Activated naive CD4-positive, alpha-beta T cell treated with anti-CD3 and anti-CD28 coated beads, Interleukin-2, amount 10 ng/mL, durations not matched to agents 7 days and 5 days (primary cell): ENCODE measurements around the gene MRPL17.

Experiments used
- CTCF ChIA-PET: fragments of 350-600 bp; sonication (Branson Sonifier 250); formaldehyde crosslinking; loops from one replicate; lab custom pipeline; 2021; ENCODE audit warnings: antibody characterized with exemption; lab: Charles Lee
- DNase-seq: peaks from one replicate; pipeline ENCODE4 v3.0.0-alpha.2; 2020
- H3K27ac Mint-ChIP-seq: one replicate; pipeline ENCODE4 v1.8.0; 2021; ENCODE audit warnings: mild to moderate bottlenecking, moderate library complexity, mixed read lengths
- H3K27me3 Mint-ChIP-seq: one replicate; pipeline ENCODE4 v1.8.0; 2021; ENCODE audit warnings: mild to moderate bottlenecking, mixed read lengths
- H3K36me3 Mint-ChIP-seq: one replicate; pipeline ENCODE4 v1.8.0; 2021; ENCODE audit warnings: mixed read lengths
- H3K4me1 Mint-ChIP-seq: one replicate; pipeline ENCODE4 v1.8.0; 2021; ENCODE audit warnings: mixed read lengths
- H3K4me3 Mint-ChIP-seq: one replicate; pipeline ENCODE4 v1.8.0; 2021; ENCODE audit warnings: mild to moderate bottlenecking, moderate library complexity, mixed read lengths
- H3K9me3 Mint-ChIP-seq: one replicate; pipeline ENCODE4 v1.8.0; 2021; ENCODE audit warnings: mixed read lengths

MRPL17 gene

DNA sequence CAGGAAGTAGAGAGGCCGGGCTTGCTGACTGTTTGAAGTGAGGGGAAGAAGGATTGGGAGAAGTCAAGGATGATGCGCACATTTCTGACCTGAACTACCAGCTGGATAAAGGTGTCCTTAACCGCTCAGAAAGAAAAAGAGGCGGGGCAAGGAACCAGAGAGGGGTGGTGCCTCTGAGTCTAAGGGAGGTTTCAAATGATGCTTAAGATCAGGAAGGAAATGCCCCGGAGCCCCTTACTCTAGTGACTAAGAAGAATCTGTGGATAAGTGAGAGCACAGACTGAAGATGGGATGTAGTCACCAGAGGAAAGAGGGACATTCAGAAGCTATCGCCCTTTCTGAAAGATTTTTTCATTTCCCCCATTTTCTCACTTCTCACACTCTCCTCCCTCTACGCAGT lies 40.2 kb downstream of the MRPL17 start:
- DNase-seq: no peak
- Mint-ChIP-seq H3K36me3 (no peaks in the 10 kb centered on the region), H3K9me3 (no peaks in the 10 kb centered on the region), H3K4me3 (no peak overlapping the region), H3K4me1 (peaks cover 4% of the 10 kb centered on the region), H3K27ac (no peak overlapping the region), H3K27me3 (no peaks in the 10 kb centered on the region)
- CTCF ChIA-PET: interaction anchor here (1.3 kb wide), 1 partner anchor 24 kb away, joined by 3 read pairs; no protein-coding TSS in a partner anchor

DNA sequence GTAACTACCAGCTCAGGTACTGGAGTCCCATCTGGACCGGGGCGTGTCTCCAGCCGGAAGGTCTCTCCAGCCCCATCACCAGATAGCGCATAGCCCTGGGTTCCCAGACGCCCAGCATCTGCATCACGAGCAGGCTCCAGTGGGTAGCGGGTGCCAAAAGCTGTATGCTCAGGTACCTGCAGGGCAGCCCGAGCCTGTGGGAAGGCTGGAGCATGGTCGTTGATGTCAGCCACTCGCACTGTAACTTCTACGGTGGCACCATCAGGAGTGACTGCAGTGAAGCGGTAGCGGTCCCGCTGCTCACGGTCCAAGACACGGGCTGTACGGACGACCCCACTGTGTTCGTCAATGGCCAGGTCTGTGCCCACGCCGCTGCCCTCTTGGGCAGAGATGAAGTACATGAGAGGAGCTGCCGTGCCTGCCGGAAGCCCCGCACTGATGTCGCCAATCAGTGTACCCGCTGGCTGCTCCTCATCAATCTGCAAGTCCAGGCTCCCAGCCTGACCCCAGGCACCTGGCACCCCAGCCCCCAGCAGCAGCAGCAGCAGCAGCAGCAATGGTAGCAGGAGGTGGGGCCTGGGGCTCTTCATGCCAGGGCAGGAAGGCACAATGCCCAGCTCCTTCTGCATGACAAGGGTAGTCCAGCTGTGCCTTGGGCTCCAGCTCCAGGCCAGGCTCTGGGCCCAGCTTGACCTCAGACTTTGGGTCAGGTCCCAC lies 42.0 kb downstream of the MRPL17 start:
- DNase-seq: no peak
- H3K4me1 Mint-ChIP-seq: peaks cover 4% of the 10 kb centered on the region
- CTCF ChIA-PET: interaction anchor here (1.1 kb wide), 1 partner anchor 37 kb away, joined by 3 read pairs; the partner anchor contains the start of gene ILK

GRCh38 chr11:6640036-6640984 lies 42.8 kb downstream of the MRPL17 start:
- CTCF ChIA-PET: no interaction called here
- Mint-ChIP-seq H3K36me3 (no peaks in the 10 kb centered on the region), H3K4me3 (no peak overlapping the region), H3K4me1 (peaks cover 4% of the 10 kb centered on the region), H3K27ac (no peak overlapping the region), H3K9me3 (no peaks in the 10 kb centered on the region), H3K27me3 (no peaks in the 10 kb centered on the region)
- no peak for DNase-seq

More for the DNA sequence above, 42.0 kb downstream of the MRPL17 start:
- Mint-ChIP-seq H3K36me3 (no peaks in the 10 kb centered on the region), H3K9me3 (no peaks in the 10 kb centered on the region), H3K27ac (no peak overlapping the region), H3K27me3 (no peaks in the 10 kb centered on the region), H3K4me3 (no peak overlapping the region)

DNA sequence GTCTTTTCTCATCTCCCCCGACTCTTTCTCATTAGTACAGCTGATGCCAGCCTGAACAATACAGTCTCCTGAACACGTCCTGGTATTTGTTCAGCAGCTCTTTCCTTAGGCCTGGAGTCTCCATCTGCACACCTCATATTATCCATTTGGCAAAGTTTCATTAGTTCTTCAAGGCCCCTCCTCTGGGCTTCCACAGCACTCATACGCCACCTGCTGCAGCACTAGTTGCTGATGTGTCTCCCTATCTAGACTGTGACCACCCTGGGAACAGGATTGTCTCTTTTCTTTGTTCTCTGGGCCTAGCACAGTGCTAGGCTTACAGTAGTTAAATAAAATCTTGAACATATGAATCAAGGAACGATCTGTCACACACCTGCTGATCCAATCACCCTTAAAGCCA lies 44.7 kb downstream of the MRPL17 start:
- no peak for DNase-seq
- Mint-ChIP-seq H3K36me3 (no peaks in the 10 kb centered on the region), H3K27ac (no peak overlapping the region), H3K4me1 (peaks cover 4% of the 10 kb centered on the region), H3K27me3 (no peaks in the 10 kb centered on the region), H3K4me3 (no peak overlapping the region), H3K9me3 (no peaks in the 10 kb centered on the region)
- CTCF ChIA-PET: interaction anchor here (1.4 to 1.7 kb wide), 2 partner anchors 15 to 195 kb away, joined by 4 read pairs; no protein-coding TSS in a partner anchor

GRCh38 chr11:6637871-6638270 lies 45.3 kb downstream of the MRPL17 start:
- Mint-ChIP-seq H3K9me3 (no peaks in the 10 kb centered on the region), H3K27ac (no peak overlapping the region), H3K4me1 (peaks cover 4% of the 10 kb centered on the region), H3K36me3 (no peaks in the 10 kb centered on the region), H3K4me3 (no peak overlapping the region), H3K27me3 (no peaks in the 10 kb centered on the region)
- CTCF ChIA-PET: interaction anchor here (1.4 kb wide), 1 partner anchor 194 kb away, joined by 4 read pairs; no protein-coding TSS in a partner anchor
- no peak for DNase-seq

DNA sequence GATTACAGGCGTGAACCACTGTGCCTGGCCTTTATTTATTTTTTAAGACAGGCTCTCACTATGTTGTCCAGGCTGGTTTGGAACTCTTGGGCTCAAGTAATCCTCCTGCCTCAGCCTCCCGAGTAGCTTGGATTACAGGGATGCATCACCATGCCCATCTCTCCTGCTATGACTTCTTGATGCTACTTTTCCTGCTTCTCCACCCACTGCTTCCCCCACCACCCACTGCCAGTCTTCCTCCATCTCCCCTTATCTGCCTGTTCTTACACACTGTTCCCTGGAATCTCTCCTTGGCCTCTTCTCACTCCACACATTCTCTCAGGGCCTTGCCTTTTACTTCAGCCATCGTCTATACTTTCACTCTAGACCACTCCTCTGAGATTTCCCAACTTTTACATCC lies 46.7 kb downstream of the MRPL17 start:
- no peak for DNase-seq
- Mint-ChIP-seq H3K4me3 (no peak overlapping the region), H3K27me3 (no peaks in the 10 kb centered on the region), H3K27ac (no peak overlapping the region), H3K4me1 (peaks cover 4% of the 10 kb centered on the region), H3K9me3 (no peaks in the 10 kb centered on the region), H3K36me3 (no peaks in the 10 kb centered on the region)
- CTCF ChIA-PET: no interaction called here

- no peak for DNase-seq
- H3K4me3 Mint-ChIP-seq: no peak overlapping the region
- CTCF ChIA-PET: no interaction called here
- H3K27me3 Mint-ChIP-seq: no peaks in the 10 kb centered on the region
- H3K9me3 Mint-ChIP-seq: no peaks in the 10 kb centered on the region
- no peak overlapping the region for H3K27ac Mint-ChIP-seq
- H3K4me1 Mint-ChIP-seq: peaks cover 4% of the 10 kb centered on the region
- H3K36me3 Mint-ChIP-seq: no peaks in the 10 kb centered on the region
These were observed 47.8 kb downstream of the MRPL17 start for GRCh38 chr11:6635082-6635932.

- H3K27ac Mint-ChIP-seq: no peak overlapping the region
These were observed 48.6 kb downstream of the MRPL17 start for GRCh38 chr11:6634534-6634933.

GRCh38 chr11:6633422-6634408 lies 49.4 kb downstream of the MRPL17 start:
- H3K9me3 Mint-ChIP-seq: no peaks in the 10 kb centered on the region
- H3K4me1 Mint-ChIP-seq: peaks cover under 1% of the 10 kb centered on the region
- H3K27ac Mint-ChIP-seq: no peak overlapping the region
- CTCF ChIA-PET: no interaction called here
- DNase-seq: peak; percentile 9
- no peaks in the 10 kb centered on the region for H3K27me3 Mint-ChIP-seq
- H3K36me3 Mint-ChIP-seq: no peaks in the 10 kb centered on the region
- no peak overlapping the region for H3K4me3 Mint-ChIP-seq

More at GRCh38 chr11:6634534-6634933, 48.6 kb downstream of the MRPL17 start:
- no peaks in the 10 kb centered on the region for H3K9me3 Mint-ChIP-seq
- H3K4me1 Mint-ChIP-seq: peaks cover 4% of the 10 kb centered on the region
- no peak overlapping the region for H3K4me3 Mint-ChIP-seq
- no peak for DNase-seq
- H3K27me3 Mint-ChIP-seq: no peaks in the 10 kb centered on the region
- no peaks in the 10 kb centered on the region for H3K36me3 Mint-ChIP-seq
- CTCF ChIA-PET: no interaction called here

DNA sequence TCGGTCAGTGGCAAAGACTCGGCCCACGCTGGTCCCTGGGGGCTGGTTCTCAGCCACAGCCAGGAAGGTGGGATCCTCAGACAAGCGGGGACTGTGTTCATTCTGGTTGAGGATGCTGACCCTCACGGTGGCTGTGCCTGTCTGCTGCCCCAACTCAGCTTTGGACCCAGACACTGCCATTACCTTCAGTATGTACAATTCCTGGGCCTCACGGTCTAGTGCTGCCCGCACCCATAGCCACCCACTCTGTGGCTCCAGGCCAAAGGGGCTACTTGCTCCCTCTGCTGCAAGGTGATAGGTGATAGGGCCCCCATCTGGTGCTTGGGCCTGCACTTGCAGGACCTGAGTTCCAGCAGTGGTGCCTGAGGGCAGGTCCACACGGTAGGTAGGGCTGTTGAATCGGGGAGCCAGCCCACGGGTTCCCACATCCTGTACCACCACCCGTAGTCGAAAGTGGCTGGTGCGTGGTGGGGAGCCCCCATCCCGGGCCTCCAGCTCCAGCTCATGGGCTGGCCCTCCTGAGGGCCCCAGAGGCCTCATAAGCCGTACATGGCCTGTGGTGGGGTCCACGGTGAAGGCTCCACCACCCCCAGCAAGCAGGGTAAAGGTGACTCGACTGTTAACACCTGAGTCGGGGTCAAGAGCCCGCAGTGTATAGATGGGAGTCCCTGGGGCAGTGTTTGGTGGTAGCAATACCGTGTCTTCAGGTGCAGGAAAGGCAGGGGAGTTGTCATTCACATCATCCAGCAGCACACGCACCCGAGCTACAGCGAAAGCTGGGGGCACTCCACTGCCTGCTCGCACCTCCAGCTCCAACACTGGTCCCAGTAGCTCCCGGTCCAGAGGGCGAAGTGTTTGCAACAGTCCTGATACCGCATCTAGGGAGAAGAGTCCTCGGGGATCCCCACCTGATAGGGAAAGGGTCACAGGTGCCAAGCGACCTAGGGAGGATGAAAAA lies 50.7 kb downstream of the MRPL17 start:
- no peak overlapping the region for H3K4me3 Mint-ChIP-seq
- H3K9me3 Mint-ChIP-seq: no peaks in the 10 kb centered on the region
- DNase-seq: no peak
- no peaks in the 10 kb centered on the region for H3K36me3 Mint-ChIP-seq
- no peaks in the 10 kb centered on the region for H3K27me3 Mint-ChIP-seq
- no peak overlapping the region for H3K27ac Mint-ChIP-seq
- CTCF ChIA-PET: interaction anchor here (1.7 kb wide), 1 partner anchor 20 kb away, joined by 5 read pairs; the partner anchor contains the start of gene TAF10
- H3K4me1 Mint-ChIP-seq: peaks cover 12% of the 10 kb centered on the region

GRCh38 chr11:6631361-6631890 lies 51.7 kb downstream of the MRPL17 start:
- Mint-ChIP-seq H3K27ac (no peak overlapping the region), H3K4me1 (peaks cover 22% of the 10 kb centered on the region), H3K36me3 (no peaks in the 10 kb centered on the region), H3K27me3 (no peaks in the 10 kb centered on the region), H3K9me3 (no peaks in the 10 kb centered on the region), H3K4me3 (no peak overlapping the region)
- CTCF ChIA-PET: interaction anchor here (0.8 to 1.7 kb wide), 2 partner anchors 19 to 27 kb away, joined by 3 to 5 read pairs; partner anchors contain the start of gene TAF10
- no peak for DNase-seq
